Muscle of back (tissue), 11 donors: ENCODE results near the gene MFAP4. TPM values are rescaled to one million over a fixed set of nuclear protein-coding genes. Genes with fewer than 3 reads are reported as not detected.

Experiments used
- DNase-seq, 3 donors: peaks; one replicate each; pipeline versions ENCODE4 v3.0.0 to v3.0.0-alpha.2; 2013
- polyA plus RNA-seq, 10 donors: library from polyadenylated mRNA; unstranded; fragments of 120-200 nt; gene quantifications; one replicate each; pipeline ENCODE4 v1.2.1, GENCODE V29; 2013; ENCODE audit not compliant: insufficient read length in 10 of 10

Gene MFAP4
- polyA plus RNA-seq, 10 donors: 247 to 372 (median 275) TPM

- DNase-seq: no peak
These were observed 25.5 kb upstream of the MFAP4 start for GRCh38 chr17:19412510-19412909.

GRCh38 chr17:19411631-19412030 is 24.6 kb upstream of the MFAP4 start:
- DNase-seq: peak in 1 of 3 donors; percentile 56

GRCh38 chr17:19410875-19411620 is 24.1 kb upstream of the MFAP4 start, which contains the start of gene RNF112:
TSS of gene RNF112 (plus strand) at chr17:19411232. CDS start at chr17:19411409, 177 bp downstream.
- DNase-seq: peak in 2 of 3 donors; percentile 41 to 74

DNA sequence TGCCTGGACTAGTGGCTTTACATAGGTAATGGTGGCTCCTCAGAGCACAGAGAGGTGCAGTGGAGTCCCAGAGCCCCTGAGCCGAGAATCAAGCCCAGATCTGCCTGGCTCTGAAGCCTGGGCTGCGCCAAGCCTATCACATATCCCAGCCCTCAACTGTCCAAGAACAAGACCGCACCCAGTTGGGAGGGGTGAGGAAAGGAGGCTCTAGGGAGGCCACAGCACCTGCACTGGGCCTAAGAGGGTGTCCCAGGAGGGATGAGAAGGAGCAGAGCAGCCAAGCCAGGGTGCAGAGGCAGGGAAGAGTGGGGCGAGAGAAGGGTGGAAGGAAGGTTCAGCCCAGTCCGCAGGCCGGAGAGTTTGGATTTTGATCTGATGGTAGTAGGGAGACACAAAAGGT is 23.1 kb upstream of the MFAP4 start:
- DNase-seq: no peak

DNA sequence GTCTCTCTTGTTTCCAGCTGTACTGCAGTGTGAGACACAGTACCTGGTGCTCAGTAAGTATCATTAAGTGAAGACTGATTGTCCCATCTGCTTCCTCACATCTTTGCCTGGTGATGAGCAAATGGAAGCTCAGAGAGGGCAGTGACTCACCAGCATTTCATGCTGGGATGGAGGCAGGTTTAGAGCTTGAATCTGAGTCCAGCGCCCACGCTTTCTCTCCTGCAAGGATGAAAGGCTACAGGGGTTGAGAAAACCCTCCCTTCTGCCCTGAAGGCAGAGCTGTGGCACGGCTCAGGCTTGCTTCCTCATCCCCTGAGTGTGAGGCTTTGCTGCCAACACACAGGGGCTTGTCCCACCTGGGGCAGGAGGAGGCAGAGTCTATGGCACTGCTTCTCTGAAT is 22.5 kb upstream of the MFAP4 start:
- DNase-seq: no peak

DNA sequence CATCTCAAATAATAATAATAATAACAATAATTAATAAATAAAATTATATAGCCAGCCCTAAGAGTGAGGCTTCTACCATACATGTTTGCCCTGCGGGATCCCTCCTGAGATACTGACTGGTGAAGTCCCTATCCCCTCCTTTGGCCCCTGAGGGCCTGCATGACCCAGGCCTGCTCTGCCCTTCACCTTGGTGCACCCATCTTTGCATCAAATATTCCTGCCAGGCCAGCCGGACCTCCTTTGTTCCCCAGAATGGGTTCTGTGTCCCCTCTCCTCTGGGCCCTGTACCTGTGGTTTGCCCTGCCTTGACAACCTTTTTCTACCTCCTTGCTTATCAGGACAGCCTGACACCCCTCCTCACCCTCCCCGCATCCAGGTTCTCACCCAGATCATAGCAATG is 22.1 kb upstream of the MFAP4 start:
- DNase-seq: no peak

DNA sequence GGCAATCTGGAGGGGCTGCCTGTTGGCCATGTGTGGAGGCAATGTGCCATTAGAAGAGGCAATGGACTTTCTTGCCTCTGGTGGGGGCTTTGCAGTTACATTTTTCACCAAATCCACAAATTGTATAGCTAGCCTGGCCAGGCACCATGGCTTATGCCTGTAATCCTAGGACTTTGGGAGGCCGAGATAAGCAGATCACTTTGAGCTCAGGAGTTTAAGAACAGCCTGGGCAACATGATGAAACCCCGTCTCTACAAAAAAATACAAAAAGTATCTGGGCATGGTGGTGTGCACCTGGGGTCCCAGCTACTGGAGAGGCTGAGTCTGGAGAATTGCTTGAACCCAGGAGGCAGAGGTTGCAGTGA is 21.3 kb upstream of the MFAP4 start:
- DNase-seq: no peak

DNA sequence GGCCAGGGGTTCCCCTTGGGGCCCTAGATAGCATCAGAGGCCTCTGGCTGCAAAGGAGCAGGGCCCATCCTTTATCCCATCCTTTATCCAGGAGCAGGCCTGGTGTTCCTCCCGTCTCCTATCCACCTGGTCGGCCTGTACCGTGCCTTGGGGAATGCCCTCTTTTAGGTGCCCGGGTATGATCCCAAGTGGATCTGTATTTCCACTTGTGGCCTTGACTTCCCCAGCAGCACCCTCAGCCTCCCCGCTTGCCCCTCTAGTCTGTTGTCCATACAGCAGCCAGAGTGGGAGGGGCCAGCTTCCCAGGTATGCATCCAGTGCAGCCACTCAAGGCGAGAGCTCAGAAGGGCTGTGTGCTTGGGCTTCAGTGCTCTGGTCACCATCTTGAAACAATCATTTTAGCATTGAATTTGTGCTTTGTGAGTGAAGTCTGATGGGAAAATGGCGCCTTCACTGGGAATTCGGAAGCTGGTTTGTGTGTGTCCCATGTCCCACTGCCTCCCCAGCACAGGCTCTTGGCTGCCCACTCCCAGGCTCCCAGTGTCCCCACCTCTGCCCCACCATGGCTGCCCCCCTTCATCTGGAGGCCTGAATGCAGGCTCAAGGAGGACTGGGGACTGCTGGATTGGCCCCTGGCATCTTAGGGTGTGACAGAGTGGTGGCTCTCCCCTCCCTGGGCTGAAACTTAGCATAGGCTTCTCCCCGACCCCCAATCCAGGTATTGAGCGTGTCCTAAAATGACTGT is 20.8 kb upstream of the MFAP4 start:
- no peak for DNase-seq

GRCh38 chr17:19405114-19405513 is 18.1 kb upstream of the MFAP4 start:
- DNase-seq: no peak

GRCh38 chr17:19404264-19404663 is 17.3 kb upstream of the MFAP4 start:
- DNase-seq: no peak

GRCh38 chr17:19403021-19403420 is 16.0 kb upstream of the MFAP4 start:
- DNase-seq: no peak

DNA sequence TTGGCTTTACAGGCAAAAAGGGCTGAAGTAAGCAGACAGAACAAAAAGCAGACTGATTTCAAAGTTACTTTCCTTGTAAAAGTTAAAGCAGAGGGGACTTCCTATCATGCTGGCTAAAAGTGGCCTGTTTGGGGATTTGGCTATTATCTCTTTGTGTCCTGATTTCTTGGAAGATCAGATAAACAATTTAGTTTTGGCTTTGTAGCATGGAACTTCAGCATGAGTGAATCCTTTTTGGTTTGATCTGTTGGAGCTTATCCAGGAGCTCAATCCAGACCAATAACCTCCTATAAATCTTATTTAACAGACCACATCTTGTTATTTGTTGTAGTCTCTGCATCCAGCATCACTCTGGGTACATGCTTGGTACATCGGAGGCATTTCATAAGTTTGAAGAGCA is 15.2 kb upstream of the MFAP4 start:
- no peak for DNase-seq

DNA sequence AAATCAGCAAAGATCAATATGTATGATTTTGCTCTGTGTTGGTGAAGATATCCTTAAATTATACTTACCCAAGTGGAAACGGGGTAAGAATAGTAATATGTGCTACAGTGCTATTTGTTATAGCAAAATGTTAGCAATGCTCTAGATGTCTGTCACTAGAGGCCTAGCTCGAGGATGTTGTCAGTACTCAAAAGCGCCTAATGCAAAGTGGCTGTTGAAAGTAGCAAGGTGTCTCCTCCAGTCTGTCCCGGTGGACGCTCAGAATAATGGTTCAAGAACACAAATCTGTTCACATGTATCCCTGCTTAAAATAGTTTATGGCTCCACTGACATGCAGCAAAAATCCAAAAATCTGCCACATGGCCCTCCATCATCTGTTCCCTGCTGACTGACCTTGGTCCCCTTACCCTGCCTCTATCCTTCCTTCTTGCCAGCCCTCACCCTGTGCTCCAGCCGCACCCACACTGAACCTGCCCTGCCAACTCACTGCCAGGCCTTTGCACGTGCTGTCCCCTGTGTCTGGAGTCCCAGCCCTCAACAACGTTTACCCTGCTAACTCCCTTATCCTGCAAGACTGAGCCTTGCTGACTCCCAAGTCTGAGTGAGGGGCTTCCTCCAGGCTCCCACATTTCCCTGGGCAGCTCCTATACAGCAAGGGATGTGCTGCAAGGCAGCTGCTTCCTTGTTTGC is 14.5 kb upstream of the MFAP4 start:
- DNase-seq: no peak

DNA sequence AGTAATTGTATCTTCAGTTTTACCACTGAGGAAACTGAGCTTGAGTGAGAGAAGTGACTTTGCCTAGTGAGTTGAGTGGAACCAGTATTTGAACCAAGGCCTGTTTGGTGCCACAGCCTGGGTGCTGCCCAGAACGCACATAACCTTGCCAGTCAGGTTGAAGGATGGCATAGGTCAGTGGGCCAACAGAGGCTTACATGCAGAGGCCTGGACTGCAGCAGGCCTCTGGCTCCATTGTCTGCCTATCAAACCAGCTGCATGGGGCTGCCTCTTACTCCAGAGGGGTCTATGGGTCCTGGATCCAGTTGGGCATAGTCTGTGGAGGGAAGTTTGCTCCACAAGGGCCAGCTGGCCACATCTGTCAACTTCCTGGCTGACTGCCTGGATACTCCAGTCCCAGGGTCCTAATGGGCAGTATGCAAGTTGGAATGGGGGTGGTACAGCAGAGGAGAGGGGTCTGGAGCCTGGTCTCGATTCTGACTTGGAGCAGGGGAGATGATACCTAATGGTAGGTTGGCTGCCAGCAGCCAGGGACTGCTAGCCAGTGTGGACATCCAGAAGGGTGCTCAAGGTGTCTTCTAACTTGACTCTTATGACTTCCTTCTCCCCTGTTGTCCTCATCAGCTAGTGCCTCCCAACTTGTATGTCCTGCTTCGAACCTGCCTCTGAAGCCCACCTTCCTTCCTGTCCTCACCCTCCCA is 12.9 kb upstream of the MFAP4 start:
- peak in 1 of 3 donors; percentile 78 for DNase-seq

- DNase-seq: peak in 1 of 3 donors; percentile 56
These were observed 11.6 kb upstream of the MFAP4 start for GRCh38 chr17:19398301-19399181.

DNA sequence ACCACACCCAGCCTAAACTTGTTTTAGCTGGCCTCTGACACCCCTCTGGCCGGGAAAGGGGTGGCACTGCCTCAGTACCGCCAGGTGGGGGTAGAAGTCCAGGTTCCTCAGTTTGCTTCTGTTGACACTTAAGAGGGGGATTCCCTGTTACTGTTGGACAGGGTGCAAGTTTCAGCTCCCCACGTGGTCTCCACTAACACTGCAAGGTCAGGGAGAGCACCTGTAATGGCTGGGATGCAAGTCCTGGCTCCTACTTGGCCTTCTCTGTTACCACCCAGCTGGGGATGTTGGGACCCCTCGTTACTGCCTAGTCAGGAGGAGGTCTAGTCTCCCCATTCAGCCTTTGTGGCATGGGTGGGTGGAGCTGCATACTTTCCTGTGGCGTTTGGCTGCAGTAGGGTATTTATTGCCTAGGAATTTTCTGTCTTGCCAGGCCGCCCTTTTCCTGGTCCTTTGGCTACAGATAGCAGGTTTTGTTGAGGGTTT is 10.6 kb upstream of the MFAP4 start:
- DNase-seq: no peak

DNA sequence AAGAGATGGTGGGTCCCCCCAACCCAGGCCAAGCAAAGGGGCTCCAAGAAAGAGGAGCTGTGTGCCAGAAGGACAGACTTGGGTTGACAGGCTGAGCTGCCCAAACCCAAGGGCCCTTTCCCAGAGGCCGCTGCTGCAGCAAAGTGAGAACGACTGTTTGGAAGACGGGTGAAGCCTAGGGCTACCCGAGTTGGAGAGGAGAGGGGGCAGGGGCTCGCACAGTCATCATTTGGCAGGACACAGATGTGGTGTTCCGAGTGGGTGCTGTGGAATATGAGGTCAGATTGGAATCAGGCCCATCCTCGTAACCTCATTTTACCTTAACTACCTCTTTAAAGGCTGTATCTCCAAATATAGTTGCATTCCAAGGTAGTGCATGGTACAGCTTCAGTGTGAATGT is 5.3 kb upstream of the MFAP4 start:
- no peak for DNase-seq

- DNase-seq: no peak
These were observed 4.4 kb upstream of the MFAP4 start for GRCh38 chr17:19391432-19391831.

GRCh38 chr17:19390951-19391350 is 4.0 kb upstream of the MFAP4 start:
- no peak for DNase-seq
